Uterus (tissue), 4 donors: ENCODE data around the gene FZR1. TPM values are rescaled to one million over a fixed set of nuclear protein-coding genes. Genes with fewer than 3 reads are reported as not detected.
A peak's percentile ranks its signal among the peaks of the same experiment; 100 is the strongest.

Experiments
- DNase-seq, 2 donors: peaks; one replicate each; pipeline ENCODE4 v3.0.0-alpha.2; 2019 to 2020
- H3K27ac ChIP-seq, 2 donors: fragments of 200-600 bp; sonication (generic); 1 replicate in 1 of 2; 2 replicates in 1 of 2; pipeline ENCODE4 v1.5.1; 2016 to 2018
- H3K27me3 ChIP-seq, 2 donors: fragments of 200-600 bp; sonication (generic); one replicate each; pipeline ENCODE4 v1.5.1; 2018 to 2019; ENCODE audit warnings: control low read depth in 1 of 2
- H3K36me3 ChIP-seq, 2 donors: fragments of 200-600 bp; sonication (generic); one replicate each; pipeline ENCODE4 v1.5.1; 2019; ENCODE audit warnings: control low read depth in 1 of 2
- H3K4me1 ChIP-seq, 2 donors: fragments of 200-600 bp; sonication (generic); one replicate each; pipeline ENCODE4 v1.5.1; 2018 to 2019; ENCODE audit warnings: control low read depth in 1 of 2
- H3K4me3 ChIP-seq, 2 donors: fragments of 200-600 bp; sonication (generic); 1 replicate in 1 of 2; 2 replicates in 1 of 2; pipeline ENCODE4 v1.5.1; 2018 to 2019; ENCODE audit warnings: mild to moderate bottlenecking in 1 of 2
- H3K9me3 ChIP-seq, 2 donors: fragments of 200-600 bp; sonication (generic); one replicate each; pipeline ENCODE4 v1.5.1; 2019; ENCODE audit warnings: control low read depth in 1 of 2
- CTCF ChIP-seq, 4 experiments: fragments of 200-600 bp in 2 of 4; fragments of 450-650 bp in 2 of 4; sonication (generic) in 2 of 4; IDR thresholded peaks; one replicate each; pipeline ENCODE4 v1.5.1; 2016 to 2019; ENCODE audit warnings: antibody characterized with exemption in 4 of 4, mild to moderate bottlenecking in 2 of 4, moderate library complexity in 1 of 4
- POLR2A ChIP-seq, 2 donors: fragments of 450-650 bp; IDR thresholded peaks; one replicate each; pipeline ENCODE4 v1.6.1; 2016; ENCODE audit warnings: antibody characterized with exemption in 2 of 2, mild to moderate bottlenecking in 1 of 2, moderate library complexity in 1 of 2
- intact Hi-C: fragments of 100-400 bp; cut with DNase I; formaldehyde crosslinking; loops from one replicate; pipeline ENCODE4 v1.15.1; 2023; ENCODE audit warnings: low total_unique reads
- small RNA-seq: library from RNA; depleted of rRNA; stranded (forward); fragments of <200 nt; gene quantifications from one replicate; pipeline ENCODE3, GENCODE V24; 2016
- total RNA-seq, 4 donors: library from RNA; depleted of rRNA in 3 of 4; stranded (reverse); fragments of >200 nt in 3 of 4; gene quantifications; one replicate each; pipeline versions ENCODE4 v1.1.0 to v1.2.4, GENCODE V29; 2014 to 2023
- donor health status: DM: yes; HTN: yes; CAD: no.

The FZR1 gene
- total RNA-seq, 4 donors from 2014 or later: 3.8 to 70.8 (median 33.0) TPM

- H3K27me3 ChIP-seq: peaks cover 0 to 3% of the 10 kb centered on the region in 2 donors
- no peaks in the 10 kb centered on the region for H3K9me3 ChIP-seq
- intact Hi-C loops: no loop called here
- H3K4me1 ChIP-seq: no peaks in the 10 kb centered on the region
- H3K27ac ChIP-seq: no peak overlapping the region
- peak overlapping the region in 1 of 2 donors; percentile 5 for H3K4me3 ChIP-seq
- no peak for DNase-seq
- no peaks in the 10 kb centered on the region for H3K36me3 ChIP-seq
- TF ChIP-seq POLR2A (IDR thresholded peaks at IDR 0.05) (no peak), CTCF (IDR thresholded peaks at IDR 0.05) (peak; percentile 37 to 54 (median 38))
These were observed 80.1 kb downstream of the FZR1 start for GRCh38 chr19:3586127-3586626.

- DNase-seq: no peak
- no peaks in the 10 kb centered on the region for H3K9me3 ChIP-seq
- peaks cover 0 to 3% of the 10 kb centered on the region in 2 donors for H3K27me3 ChIP-seq
- intact Hi-C loops: no loop called here
- no peak for TF ChIP-seq POLR2A (IDR thresholded peaks at IDR 0.05)
- no peak for TF ChIP-seq CTCF (IDR thresholded peaks at IDR 0.05)
- no peak overlapping the region for H3K27ac ChIP-seq
- H3K4me1 ChIP-seq: no peaks in the 10 kb centered on the region
- no peaks in the 10 kb centered on the region for H3K36me3 ChIP-seq
- no peak overlapping the region for H3K4me3 ChIP-seq
These were observed 80.7 kb downstream of the FZR1 start for GRCh38 chr19:3586707-3587346.

Small RNAs within 50 kb of the gene (small RNA-seq; reads per million reads assigned to genes)
- not detected for gene AC005786.1
- not detected for gene RF00212

Other genes with a start within 250 kb of the FZR1 start
- gene NFIC, start 139.7 kb upstream of the FZR1 start, total RNA-seq: 100 to 1,000 TPM in 2 of 4 donors, 10 to 100 TPM in 2; 18.5 to 361 (median 82.9) TPM
- gene SMIM24, start 25.8 kb upstream of the FZR1 start, total RNA-seq: under 1 TPM in 1 of 4 donors, not detected in 3; 0.97 TPM
- not detected for gene SMIM44, start 22.9 kb upstream of the FZR1 start, total RNA-seq
- gene DOHH, start 5.6 kb upstream of the FZR1 start, total RNA-seq: 10 to 100 TPM in 1 of 4 donors, 1 to 10 TPM in 3; 1.2 to 10.4 (median 4.7) TPM
- gene TEKTIP1, start 32.9 kb downstream of the FZR1 start, total RNA-seq: 1 to 10 TPM in 1 of 4 donors, not detected in 3; 5.5 TPM
- gene MFSD12, start 51.3 kb downstream of the FZR1 start, total RNA-seq: 10 to 100 TPM in 3 of 4 donors, under 1 TPM in 1; 0.59 to 44.9 (median 38.9) TPM
- 100 to 1,000 TPM in 1 of 4 donors, 10 to 100 TPM in 3; 52.9 to 232 (median 63.6) TPM for gene HMG20B, start 66.6 kb downstream of the FZR1 start, total RNA-seq
- gene GIPC3, start 79.2 kb downstream of the FZR1 start, total RNA-seq: 1 to 10 TPM in 1 of 4 donors, under 1 TPM in 1, not detected in 2; 0.07 to 4.0 TPM
- gene TBXA2R, start 100.6 kb downstream of the FZR1 start, total RNA-seq: 1 to 10 TPM in 2 of 4 donors, not detected in 2; 2.6 to 7.3 TPM
- 10 to 100 TPM in 3 of 4 donors, 1 to 10 TPM in 1; 6.8 to 28.4 (median 20.7) TPM for gene CACTIN, start 120.5 kb downstream of the FZR1 start, total RNA-seq
- gene PIP5K1C, start 194.2 kb downstream of the FZR1 start, total RNA-seq: 10 to 100 TPM in 3 of 4 donors, 1 to 10 TPM in 1; 6.2 to 77.5 (median 33.2) TPM
- 1 to 10 TPM in 3 of 4 donors, under 1 TPM in 1; 0.37 to 7.4 (median 3.9) TPM for gene TJP3, start 202.1 kb downstream of the FZR1 start, total RNA-seq